Activated CD4-positive, alpha-beta T cell treated with anti-CD3 and anti-CD28 coated beads for 1 hour (primary cell): ENCODE data around the gene MCOLN1.
"Not testable (repeated sequence)": the region's sequence is repeated elsewhere in the genome, so short reads cannot be mapped to it uniquely, and the experiment has no call there.

Experiments
- DNase-seq: peaks from one replicate; pipeline ENCODE4 v3.0.0-alpha.2; 2020

Gene MCOLN1

DNA sequence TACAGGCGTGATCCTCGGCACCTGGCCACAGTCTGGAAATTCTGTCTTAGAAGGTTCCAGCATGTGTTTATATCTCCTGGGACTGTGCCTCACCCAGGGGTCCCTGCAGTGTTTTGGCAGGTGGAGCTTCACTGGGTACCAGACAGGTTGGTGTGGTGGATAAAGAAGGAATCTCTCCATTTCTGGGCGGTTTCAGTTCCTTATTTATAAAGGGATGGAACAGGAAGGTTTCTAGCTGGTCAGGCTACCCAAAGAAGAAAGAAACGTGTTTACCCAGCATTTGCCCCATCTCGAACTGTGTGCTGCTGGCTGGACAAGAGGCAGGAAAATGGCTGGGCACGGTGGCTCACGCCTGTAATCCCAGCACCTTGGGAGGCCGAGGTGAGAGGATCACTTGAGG lies 22.9 kb downstream of the MCOLN1 start:
- no peak for DNase-seq

DNA sequence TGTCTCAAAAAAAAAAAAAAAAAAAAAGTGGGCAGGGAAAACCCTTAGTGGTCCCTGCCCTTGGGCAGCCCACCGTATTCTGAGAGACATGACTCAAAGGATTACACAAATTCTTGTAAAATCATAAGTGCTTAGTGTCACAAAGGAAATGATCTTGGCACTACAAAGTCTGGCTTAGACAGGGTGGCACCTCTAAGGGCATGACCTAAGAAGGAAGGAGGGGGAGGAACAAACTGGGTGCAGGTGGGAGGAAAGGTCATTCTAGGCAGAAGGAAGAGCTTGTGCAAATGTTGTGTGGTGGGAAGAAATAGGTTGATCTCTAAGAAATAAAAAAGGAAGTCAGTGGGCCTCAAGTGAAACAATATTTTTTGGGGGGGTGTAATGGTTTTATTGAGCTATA lies 23.5 kb downstream of the MCOLN1 start:
- DNase-seq: no peak

DNA sequence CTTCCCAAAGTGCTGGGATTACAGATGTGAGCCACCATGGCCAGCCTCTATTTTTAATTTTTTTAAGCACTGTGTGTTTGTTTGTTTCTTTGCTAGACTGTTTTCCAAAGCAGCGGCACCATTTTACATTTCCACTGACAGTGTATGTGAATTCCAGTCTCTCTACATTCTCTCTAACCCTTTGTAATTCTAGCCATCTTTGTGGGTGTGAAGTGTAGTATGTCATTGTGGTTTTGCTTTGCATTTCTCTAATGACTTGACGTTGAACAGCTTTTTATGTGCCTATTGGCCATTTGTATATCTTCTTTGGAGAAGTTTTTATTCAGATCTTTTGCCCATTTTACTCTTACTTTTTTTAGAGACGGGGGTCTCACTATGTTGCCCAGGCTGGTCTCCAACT lies 24.7 kb downstream of the MCOLN1 start:
- no peak for DNase-seq

DNA sequence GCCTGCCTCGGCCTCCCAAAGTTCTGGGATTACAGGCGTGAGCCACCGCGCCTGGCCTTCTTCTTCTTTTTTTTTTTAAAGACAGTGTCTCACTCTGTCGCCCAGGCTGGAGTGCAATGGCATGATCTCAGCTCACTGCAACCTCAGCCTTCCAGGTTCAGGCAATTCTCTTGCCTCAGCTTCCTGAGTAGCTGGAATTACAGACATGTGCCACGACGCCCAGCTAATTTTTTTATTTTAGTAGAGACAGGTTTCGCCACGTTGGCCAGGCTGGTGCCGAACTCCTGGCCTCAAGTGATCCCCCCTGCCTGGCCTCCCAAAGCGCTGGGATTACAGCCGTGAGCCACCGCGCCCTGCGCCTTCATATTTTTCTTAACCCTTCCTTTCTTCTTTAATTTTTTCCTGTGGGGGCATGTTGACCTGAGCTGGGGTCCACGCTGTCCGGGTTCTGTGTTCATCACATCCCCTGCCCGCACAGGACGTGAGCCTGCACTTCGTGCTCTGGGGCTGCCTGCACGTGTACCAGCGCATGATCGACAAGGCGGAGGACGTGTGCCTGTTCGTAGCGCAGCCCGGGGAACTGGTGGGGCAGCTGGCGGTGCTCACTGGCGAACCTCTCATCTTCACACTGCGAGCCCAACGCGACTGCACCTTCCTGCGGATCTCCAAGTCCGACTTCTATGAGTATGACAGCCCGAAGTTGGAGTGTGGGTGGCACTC lies 27.2 kb downstream of the MCOLN1 start:
- no peak for DNase-seq

DNA sequence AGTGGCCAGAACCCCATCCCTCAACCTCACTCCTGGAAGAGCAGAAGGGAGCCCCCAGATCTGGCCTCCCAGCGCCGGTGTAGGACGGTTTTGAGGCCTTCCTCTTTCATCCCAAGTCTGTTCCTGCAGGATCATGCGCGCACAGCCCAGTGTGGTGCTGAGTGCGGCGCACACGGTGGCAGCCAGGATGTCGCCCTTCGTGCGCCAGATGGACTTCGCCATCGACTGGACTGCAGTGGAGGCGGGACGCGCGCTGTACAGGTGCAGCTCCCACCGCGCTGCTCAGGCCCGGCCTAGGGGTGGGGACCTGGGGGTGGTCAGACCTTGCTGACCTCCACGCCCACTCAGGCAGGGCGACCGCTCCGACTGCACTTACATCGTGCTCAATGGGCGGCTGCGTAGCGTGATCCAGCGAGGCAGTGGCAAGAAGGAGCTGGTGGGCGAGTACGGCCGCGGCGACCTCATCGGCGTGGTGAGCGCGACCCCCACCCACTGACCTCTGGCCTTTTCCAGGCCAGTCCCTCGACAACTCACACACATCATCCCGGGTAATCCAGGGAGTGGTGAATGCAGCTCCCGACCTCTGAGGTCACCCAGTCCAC lies 27.8 kb downstream of the MCOLN1 start:
- DNase-seq: no peak

DNA sequence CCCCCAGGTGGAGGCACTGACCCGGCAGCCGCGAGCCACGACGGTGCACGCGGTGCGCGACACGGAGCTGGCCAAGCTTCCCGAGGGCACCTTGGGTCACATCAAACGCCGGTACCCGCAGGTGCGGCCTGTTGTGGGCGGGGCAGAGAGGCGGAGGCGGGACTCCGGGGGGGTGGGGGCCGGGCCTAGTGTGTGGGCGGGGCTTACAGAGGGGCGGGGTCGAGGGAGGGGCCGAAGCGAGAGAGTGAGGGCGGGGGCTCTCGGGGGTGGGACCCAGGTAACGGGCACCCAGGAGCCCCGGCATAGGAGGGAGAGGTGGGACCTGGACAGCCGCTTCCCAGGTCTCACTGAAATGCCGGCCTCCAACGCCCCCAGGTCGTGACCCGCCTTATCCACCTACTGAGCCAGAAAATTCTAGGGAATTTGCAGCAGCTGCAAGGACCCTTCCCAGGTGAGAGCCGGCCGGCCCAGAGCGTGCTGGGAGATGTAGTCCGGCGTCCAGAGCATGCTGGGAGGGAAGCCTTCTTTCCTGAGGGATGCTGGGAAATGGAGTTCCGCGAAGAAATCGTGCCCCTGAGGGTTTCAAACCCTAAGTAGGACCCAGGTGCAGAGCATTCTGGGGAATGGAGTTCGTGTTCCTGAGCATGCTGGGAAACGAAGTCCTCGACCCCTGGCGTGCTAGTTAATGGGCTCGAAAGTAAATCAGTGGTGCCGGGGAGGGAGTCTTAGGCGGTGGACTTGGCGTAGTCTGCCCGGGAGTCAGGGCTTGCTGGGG lies 28.8 kb downstream of the MCOLN1 start:
- DNase-seq: no peak

DNA sequence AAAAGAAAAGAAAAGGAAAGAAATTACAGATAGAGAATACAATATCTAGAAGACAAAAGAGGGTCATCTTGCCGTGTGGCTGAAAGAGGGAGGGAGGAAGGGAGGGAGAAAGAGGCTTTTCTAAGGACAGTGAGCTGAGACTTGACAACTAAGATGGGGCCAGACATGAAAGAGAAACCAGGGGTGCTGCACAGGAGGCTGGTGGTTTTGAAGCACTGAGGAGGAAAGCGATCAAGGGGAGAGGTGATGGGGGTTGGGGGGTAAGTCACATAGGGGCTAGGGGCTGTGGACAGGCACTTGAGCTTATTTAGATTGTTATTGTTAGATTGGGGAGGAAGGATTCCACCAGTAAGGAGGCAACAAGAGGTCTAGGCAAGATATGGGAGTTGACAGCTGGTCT lies 30.4 kb downstream of the MCOLN1 start:
- DNase-seq: no peak

DNA sequence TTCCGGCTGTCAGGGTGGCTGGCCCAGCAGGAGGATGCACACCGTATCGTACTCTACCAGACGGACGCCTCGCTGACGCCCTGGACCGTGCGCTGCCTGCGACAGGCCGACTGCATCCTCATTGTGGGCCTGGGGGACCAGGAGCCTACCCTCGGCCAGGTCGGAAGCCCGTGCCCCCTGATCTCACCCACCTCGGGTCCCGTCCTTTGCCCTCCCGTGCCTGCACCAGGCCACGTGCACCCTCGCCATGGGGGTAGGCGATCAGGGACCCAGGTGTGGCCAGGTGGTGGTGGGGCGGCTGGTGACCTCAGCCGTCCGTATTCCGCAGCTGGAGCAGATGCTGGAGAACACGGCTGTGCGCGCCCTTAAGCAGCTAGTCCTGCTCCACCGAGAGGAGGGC lies 32.1 kb downstream of the MCOLN1 start:
- DNase-seq: no peak

DNA sequence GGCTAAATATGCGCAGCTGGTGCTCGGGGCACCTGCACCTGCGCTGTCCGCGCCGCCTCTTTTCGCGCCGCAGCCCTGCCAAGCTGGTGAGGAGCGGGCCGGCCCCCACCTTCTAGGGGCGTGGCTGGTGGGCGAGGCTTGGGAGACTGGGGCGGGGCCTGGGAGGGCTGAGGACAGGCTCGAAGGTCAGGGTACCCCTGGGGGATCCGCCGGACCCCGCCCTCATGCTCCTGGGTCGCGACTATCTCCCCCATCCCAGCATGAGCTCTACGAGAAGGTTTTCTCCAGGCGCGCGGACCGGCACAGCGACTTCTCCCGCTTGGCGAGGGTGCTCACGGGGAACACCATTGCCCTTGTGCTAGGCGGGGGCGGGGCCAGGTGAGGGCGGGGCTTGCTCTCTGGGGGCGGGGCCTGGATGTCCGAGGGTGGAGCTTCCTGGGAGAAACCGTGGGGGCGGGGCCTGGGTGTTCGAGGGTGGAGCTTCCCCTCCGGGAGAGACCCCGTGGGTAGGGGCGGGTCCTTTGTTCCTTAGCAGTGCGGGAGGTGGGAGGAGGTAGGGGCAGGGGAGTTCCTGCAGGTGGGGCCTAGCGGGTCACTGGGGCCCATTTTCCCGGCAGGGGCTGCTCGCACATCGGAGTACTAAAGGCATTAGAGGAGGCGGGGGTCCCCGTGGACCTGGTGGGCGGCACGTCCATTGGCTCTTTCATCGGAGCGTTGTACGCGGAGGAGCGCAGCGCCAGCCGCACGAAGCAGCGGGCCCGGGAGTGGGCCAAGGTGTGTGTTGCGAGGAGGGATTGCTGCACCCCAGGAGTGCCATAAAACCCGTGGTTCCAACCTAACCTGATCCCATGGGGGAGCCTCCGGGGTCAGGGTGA lies 32.8 kb downstream of the MCOLN1 start:
- DNase-seq: no peak

DNA sequence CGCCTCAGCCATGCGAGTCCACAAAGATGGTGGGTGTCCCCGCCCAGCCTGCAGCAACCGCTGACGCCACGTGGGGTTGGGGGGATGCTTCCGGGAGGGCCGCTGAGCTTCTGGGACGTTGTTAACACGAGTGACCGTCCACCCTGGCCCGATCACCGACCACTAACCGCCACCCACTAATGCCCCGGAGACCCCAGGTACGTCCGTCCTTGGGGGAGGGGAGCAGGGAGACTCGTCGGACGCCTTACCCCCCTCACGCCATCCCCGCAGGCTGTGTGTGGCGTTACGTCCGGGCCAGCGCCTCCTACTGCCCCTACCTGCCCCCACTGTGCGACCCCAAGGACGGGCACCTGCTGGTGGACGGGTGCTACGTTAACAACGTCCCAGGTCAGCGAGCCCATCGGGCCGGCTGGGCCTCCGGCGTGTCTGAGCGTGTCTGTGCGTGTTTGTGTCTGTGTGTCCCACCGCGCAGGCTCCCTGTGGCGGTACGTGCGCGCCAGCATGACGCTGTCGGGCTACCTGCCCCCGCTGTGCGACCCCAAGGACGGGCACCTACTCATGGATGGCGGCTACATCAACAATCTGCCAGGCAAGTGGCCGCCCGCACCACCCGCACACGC lies 34.4 kb downstream of the MCOLN1 start:
- no peak for DNase-seq

DNA sequence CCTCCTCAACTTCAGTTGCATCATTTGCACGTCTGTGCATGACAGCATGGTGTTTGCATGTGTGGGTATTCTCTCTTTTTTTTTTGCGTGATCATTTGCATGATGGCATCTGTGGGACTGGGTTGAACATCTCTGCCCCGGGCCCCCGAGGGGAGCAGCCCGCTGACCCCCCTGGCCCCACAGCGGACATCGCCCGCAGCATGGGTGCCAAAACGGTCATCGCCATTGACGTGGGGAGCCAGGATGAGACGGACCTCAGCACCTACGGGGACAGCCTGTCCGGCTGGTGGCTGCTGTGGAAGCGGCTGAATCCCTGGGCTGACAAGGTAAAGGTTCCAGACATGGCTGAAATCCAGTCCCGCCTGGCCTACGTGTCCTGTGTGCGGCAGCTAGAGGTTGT lies 36.2 kb downstream of the MCOLN1 start:
- no peak for DNase-seq

DNA sequence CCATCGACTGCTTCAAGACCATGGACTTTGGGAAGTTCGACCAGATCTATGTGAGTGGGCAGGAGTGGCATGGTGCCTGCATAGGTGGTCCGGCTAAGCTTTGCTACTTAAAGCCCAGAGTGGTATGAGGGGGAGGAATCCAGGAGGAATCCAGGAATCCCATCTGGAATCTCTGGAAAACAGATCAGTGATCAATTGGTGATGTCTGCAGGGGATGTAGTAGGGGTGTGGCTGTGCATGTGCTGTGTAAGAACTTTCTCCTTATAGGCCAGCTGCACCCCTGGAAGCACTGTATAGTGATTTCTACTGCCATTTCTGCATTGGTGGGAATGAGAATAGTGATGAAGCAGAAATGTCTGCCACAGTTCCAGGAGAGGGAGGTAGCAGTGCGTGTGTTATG lies 36.7 kb downstream of the MCOLN1 start:
- no peak for DNase-seq

DNA sequence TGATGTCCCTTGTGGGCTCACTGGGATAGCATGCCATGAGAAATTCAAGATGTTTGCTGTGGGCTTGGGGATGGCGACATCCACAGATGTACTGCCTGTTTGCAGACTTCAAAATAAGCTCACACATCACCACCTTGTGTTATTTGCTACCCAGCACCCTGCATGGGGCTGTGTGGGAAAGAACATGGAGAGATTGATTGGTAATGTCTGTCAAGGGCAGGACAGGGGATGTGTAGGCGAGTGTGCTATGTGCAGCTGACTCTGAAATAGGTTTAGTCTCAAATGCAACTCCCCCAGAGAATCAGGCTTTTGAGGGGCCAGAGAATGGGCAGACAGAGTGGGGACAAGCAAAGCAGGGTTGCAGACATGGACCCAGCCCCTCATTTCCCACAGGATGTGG lies 37.8 kb downstream of the MCOLN1 start:
- DNase-seq: no peak

DNA sequence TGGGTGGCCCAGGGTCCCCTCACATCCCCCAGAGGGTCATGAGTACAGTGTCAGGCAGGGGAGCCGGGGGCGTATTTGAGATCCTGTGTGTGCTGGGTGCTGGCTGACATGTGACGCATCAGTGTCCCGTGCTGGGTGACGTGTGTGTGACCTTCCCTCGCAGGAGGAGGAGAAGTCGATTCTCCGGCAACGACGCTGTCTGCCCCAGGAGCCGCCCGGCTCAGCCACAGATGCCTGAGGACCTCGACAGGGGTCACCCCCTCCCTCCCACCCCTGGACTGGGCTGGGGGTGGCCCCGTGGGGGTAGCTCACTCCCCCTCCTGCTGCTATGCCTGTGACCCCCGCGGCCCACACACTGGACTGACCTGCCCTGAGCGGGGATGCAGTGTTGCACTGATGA lies 38.9 kb downstream of the MCOLN1 start:
- DNase-seq: no peak

DNA sequence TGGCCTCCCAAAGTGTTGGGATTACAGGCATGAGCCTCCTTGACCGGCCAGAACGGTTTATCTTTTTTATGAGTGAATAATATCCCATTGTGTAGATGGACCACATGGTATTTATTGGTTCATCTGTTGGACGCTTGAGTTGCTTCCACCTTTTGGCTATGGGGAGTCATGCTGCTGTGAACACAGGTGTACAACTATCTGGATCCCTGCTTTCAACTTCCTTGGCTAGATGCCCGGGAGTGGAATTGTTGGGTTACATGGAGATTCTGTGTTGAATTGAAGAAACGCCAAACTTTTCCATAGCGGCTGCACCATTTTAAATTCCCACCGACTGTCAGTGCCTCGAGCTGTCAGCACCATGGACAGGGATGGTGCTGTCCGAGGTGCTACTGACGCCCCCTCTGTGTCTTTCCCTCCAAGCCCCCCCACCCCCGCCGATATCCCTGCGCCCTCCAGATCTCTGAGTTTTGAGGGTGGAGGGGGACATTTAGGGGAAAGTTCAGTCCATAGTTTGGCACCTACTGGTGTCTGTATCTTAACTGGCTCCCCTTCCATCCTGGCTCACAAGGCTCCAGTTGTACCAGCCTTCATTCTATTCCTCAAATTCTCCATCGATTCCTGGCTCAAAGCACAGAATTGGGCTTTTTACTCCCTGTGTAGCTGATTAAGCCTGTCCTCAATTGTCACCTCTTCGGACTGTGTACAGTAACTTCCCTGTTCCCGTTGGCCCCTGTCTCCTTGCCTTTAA lies 40.4 kb downstream of the MCOLN1 start:
- no peak for DNase-seq

DNA sequence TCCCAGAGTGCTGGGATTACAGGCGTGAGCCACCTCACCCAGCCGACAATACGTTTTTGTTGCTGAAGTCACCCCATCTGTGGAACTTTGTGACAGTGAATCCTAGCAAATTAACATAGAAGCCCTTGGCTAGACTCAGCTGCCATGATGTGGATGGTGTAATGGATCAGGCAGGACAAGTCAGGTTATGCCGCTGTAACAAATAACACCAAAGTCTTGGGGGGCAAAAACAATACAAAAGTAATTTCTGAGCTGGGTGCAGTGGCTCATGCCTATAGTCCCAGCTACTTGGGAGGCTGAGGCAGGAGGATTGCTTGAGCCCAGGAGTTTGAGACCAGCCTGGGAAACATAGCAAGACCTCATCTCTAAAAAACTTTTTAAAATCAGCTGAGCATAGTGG lies 42.4 kb downstream of the MCOLN1 start:
- no peak for DNase-seq

DNA sequence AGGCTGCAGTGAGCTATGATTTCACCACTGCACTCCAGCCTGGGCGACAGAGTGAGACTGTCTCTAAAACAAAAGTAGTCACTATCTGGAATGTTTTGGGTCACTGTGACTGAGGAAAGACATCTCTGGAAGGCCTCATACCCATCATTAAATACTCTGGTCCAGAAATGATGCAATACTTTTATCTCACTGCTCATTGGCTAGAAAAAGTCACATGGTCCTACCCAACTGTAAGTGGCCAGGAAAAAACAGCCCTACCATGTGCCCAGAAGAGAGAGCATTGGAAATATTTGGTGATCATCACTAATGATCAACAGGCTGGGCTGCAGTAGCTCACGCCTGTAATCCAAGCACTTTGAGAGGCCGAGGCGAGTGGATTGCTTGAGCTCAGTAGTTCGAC lies 42.9 kb downstream of the MCOLN1 start:
- DNase-seq: no peak

DNA sequence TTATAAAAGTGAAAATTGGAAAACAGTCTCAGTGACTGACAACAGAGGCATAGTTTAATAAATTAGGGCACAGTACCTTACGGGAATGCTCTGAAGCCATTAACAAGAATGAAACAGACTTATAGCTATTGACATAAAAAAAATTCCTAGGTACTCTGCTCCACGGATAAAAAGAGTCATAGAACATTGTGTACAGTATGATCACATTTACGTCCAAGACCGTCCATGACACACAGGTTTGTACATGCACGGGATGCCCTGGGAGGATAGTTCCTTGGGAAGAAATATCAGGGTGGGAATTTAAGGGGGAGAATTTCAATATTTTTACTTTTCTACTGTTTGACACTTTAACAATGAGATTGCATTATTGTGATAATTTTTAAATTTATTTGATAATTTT lies 48.3 kb downstream of the MCOLN1 start:
- DNase-seq: no peak

DNA sequence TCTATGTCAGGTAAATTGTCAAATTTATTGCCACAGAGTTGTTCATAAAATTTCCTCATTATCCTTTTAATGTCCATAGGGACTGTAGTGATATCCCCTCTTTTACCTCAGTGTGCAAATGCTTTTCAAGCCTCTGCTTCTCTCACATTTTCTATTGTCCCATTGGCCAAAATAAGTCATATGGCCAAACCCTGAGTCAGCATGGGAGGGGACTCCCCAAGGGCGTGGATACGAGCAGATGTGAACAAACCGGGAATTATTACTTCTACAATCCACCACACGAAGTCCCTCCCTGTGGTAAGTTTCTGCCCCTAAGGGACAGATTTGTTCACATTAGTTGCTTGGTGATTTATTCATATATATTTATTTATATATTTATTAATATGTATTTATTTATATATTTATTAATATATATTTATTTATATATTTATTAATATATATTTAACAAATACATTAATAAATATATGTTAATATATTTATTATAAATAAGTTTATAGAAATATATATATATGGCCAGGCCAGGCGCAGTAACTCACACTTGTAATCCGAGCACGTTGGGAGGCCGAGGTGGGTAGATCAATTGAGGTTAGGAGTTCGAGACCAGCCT lies 53.1 kb downstream of the MCOLN1 start:
- no peak for DNase-seq

DNA sequence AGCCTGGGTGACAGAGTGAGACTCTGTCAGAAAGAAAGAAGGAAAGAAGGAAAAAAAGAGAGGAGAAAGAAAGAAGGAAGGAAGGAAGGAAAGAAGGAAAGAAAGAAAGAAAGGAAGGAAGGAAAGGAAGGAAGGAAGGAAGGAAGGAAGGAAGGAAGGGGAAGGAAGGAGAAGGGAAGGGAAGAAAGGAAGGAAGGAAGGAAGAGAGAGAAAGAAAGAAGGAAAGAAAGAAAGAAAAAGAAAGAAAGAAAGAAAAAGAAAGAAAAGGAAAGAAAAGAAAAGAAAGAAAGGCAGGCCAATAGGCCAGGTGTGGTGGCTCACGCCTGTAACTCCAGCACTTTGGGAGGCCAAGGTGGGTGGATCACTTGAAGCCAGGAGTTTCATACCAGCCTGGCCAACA lies 55.0 kb downstream of the MCOLN1 start:
- not testable (repeated sequence) for DNase-seq

DNA sequence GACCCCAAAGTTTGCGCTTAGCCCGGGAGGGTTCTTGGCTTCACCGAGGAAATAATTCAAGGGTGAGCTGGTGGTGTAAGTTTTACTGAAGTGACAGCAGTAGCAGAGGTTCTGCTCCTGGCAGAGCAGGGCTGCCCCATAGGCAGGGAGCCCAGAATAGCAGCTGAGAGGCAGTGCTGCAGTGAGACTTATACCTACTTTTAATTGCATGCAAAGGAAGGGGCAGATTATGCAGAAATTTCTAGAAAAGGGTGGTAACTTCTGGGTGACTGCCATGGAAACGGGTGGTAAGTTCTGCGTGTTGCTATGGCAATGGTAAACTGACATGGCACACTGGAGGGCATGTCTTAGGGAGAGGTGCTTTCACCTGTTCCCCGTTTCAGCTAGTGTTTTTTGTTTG lies 55.7 kb downstream of the MCOLN1 start:
- no peak for DNase-seq

DNA sequence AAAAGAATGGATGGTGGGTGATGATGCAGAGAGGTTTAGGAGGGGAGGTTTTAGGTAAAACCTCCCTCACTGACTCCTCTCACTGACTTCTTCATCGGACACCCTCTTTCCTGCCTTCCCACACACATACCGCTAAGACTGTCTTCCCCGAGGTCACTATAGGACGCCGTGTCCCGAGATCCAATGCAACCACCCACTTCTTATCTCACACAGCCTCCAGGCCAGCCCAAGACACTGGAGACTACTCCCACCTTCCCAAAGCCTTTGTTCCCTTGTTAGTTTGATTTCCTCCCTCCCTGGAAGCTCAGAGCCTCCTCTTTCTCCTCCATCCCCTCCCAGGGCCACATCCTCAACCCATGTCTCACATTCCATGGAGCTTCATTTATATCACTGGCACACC lies 56.8 kb downstream of the MCOLN1 start:
- no peak for DNase-seq
